Peyer's patch (tissue), 4 donors: ENCODE data around the gene POU2AF3. TPM values are rescaled to one million over a fixed set of nuclear protein-coding genes. Genes with fewer than 3 reads are reported as not detected.

Experiments used
- DNase-seq, 3 donors: peaks; one replicate each; pipeline ENCODE4 v3.0.0-alpha.2; 2017 to 2019
- H3K27ac ChIP-seq, 4 donors: fragments of 200-600 bp; sonication (generic); one replicate each; pipeline ENCODE4 v1.5.1; 2016 to 2019
- H3K27me3 ChIP-seq, 2 donors: fragments of 200-600 bp; sonication (generic); one replicate each; pipeline ENCODE4 v1.5.1; 2019
- H3K36me3 ChIP-seq, 3 donors: fragments of 200-600 bp; sonication (generic); one replicate each; pipeline ENCODE4 v1.5.1; 2016 to 2019
- H3K4me1 ChIP-seq, 4 donors: fragments of 200-600 bp; sonication (generic); one replicate each; pipeline ENCODE4 v1.5.1; 2016 to 2019
- H3K4me3 ChIP-seq, 4 donors: fragments of 200-600 bp; sonication (generic); 1 replicate in 3 of 4; 2 replicates in 1 of 4; pipeline ENCODE4 v1.5.1; 2016 to 2019; ENCODE audit warnings: mild to moderate bottlenecking in 1 of 4
- H3K9me3 ChIP-seq, 4 donors: fragments of 200-600 bp; sonication (generic); one replicate each; pipeline ENCODE4 v1.5.1; 2016 to 2019; ENCODE audit warnings: mild to moderate bottlenecking in 1 of 4
- POLR2A ChIP-seq, 2 donors: fragments of 450-650 bp; IDR thresholded peaks; one replicate each; pipeline ENCODE4 v1.5.1; 2017; ENCODE audit warnings: antibody characterized with exemption in 2 of 2, mild to moderate bottlenecking in 2 of 2, moderate library complexity in 2 of 2
- total RNA-seq, 4 donors: library from RNA; depleted of rRNA; stranded (reverse); fragments of >200 nt; gene quantifications; one replicate each; pipeline ENCODE4 v1.1.0, GENCODE V29; 2016
- TF ChIP-seq, protein P1 (sequence below), 6 experiments: fragments of 450-650 bp in 4 of 6; fragments of 200-600 bp in 2 of 6; sonication (generic) in 1 of 6; IDR thresholded peaks; one replicate each; pipeline ENCODE4 v1.5.1; 2017 to 2019; ENCODE audit warnings: antibody characterized with exemption in 6 of 6, mild to moderate bottlenecking in 3 of 6, moderate library complexity in 1 of 6

POU2AF3 gene
- total RNA-seq, 4 donors from 2014 or later = 2.5 to 14.9 (median 11.4) TPM

DNA sequence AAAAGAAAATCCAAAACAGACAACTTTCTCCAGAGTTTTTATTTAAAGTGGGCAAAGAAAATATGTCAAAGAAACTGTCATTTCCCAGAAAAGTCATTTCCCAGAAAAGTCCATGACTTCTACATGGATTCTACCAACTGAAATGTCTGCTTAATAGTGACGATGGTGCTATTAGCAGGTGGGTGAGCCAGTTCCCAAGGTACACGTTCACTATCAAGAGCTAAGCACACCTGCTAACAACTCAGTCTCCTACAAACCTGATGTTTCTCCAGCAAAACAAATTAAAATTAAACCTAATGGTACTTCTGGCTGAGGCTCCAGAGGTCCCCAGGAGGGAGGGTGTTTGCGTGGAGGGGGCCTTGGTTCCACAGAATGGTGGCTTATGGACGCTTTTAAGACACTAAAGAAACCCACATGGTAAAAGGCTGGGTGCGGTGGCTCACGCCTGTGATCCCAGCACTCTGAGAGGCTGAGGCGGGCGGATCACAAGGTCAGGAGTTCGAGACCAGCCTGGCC lies 53.9 kb downstream of the POU2AF3 start:
- no peak overlapping the region for H3K4me3 ChIP-seq
- no peak overlapping the region for H3K27ac ChIP-seq
- no peaks in the 10 kb centered on the region for H3K9me3 ChIP-seq
- H3K4me1 ChIP-seq = no peaks in the 10 kb centered on the region
- no peaks in the 10 kb centered on the region for H3K36me3 ChIP-seq
- DNase-seq = no peak
- no peaks in the 10 kb centered on the region for H3K27me3 ChIP-seq
- TF ChIP-seq POLR2A (IDR thresholded peaks at IDR 0.05) = no peak
- TF ChIP-seq, protein P1, sequence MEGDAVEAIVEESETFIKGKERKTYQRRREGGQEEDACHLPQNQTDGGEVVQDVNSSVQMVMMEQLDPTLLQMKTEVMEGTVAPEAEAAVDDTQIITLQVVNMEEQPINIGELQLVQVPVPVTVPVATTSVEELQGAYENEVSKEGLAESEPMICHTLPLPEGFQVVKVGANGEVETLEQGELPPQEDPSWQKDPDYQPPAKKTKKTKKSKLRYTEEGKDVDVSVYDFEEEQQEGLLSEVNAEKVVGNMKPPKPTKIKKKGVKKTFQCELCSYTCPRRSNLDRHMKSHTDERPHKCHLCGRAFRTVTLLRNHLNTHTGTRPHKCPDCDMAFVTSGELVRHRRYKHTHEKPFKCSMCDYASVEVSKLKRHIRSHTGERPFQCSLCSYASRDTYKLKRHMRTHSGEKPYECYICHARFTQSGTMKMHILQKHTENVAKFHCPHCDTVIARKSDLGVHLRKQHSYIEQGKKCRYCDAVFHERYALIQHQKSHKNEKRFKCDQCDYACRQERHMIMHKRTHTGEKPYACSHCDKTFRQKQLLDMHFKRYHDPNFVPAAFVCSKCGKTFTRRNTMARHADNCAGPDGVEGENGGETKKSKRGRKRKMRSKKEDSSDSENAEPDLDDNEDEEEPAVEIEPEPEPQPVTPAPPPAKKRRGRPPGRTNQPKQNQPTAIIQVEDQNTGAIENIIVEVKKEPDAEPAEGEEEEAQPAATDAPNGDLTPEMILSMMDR (IDR thresholded peaks at IDR 0.05) = no peak

DNA sequence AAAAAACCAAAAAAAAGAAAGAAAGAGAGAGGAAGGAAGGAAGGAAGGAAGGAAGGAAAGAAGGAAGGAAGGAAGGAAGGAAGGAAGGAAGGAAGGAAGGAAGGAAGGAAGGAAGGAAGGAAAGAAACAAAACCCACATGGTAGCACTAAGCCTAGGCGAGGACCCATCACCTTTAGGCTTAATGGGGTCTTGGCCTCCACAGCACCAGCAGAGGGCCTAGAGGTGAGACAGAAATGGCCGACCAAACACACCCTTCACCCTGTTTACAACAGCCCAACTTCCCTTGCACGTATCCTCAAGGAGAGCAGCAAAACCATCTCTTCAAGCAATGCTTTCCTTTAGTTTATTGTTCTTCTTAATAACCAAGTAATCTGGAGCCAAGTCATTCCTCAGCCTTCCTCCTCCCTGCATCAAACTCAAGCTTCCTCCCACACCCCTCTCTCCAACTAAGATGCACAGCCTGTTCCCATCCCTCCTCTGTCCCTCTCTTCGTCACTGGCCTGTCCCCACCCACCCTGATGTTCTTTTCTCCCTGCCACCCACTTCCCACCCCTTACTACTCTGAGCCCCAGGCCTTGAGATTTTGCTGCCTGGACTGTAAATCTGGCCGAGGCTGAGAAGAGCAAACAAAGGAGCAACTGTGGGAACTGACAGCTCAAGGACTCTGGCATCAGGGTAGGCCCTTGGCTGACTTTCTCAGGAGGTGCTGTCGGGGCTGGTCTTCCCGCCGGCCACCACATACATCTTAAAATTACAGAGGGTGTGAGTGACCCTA lies 54.8 kb downstream of the POU2AF3 start:
- no peak for TF ChIP-seq POLR2A (IDR thresholded peaks at IDR 0.05)
- TF ChIP-seq, protein P1 (IDR thresholded peaks at IDR 0.05) = no peak
- no peak for DNase-seq
- no peaks in the 10 kb centered on the region for H3K27me3 ChIP-seq
- peak overlapping the region in 2 of 4 donors; percentile 0 to 21 for H3K27ac ChIP-seq
- no peak overlapping the region for H3K4me3 ChIP-seq
- no peaks in the 10 kb centered on the region for H3K4me1 ChIP-seq
- H3K36me3 ChIP-seq = no peaks in the 10 kb centered on the region
- no peaks in the 10 kb centered on the region for H3K9me3 ChIP-seq

DNA sequence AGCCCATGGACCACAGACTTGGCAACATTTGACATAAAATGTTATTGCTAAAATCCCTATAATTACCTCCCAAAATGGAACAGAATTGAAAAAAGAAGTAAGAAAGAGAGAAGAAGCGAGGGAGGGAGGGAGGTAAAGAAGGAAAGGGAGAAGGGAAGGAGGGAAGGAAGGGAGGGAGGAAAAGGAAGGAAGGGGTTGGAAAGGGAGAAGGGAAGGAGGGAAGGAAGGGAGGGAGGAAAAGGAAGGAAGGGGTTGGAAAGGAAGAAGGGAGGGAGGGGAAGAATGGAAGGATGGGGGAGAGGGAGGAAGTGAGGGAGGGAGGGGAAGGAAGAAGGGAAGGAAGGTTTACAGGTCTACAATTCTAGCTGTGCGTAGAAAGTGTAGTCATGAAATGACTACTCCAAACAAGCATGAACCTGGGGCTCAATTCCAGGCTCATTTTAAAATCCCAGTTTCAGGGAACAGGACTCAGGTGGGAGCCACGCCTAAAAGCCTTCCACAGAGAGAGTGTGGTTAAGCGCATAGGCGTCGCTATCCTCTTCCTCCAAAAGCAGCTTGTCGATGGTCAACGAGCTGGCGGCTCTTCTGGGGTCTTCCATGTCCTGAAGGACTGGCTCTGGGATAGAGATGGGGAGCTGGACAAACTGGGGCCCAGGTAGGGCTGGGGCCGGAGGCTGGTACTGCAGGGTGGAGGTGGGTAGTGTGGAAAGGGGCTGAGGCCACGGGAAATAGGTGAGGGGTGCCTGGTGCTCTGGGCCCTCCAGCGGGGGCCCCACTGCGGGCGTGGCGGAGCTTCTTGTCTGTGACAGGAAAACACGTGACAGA lies 55.6 kb downstream of the POU2AF3 start:
- H3K9me3 ChIP-seq = no peaks in the 10 kb centered on the region
- no peak overlapping the region for H3K4me3 ChIP-seq
- no peak for DNase-seq
- TF ChIP-seq, protein P1 (IDR thresholded peaks at IDR 0.05) = no peak
- no peak for TF ChIP-seq POLR2A (IDR thresholded peaks at IDR 0.05)
- H3K27ac ChIP-seq = no peak overlapping the region
- H3K27me3 ChIP-seq = no peaks in the 10 kb centered on the region
- H3K4me1 ChIP-seq = no peaks in the 10 kb centered on the region
- H3K36me3 ChIP-seq = no peaks in the 10 kb centered on the region

DNA sequence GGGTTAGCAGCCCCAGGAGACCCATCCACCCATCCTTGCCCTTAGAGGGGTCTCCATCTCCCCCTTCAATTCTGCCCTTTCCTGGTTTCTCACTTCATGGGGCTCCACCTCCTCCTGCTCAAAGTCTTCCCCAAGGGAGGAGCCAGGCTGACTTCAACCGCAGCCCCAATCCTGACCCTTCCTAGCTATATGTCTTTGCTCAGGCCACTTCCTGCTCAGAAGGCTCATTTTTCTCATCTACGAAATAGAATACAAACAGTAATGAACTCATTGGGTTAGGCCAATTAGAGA lies 56.2 kb downstream of the POU2AF3 start:
- Histone ChIP-seq H3K27me3 (no peaks in the 10 kb centered on the region), H3K4me3 (no peak overlapping the region), H3K27ac (no peak overlapping the region), H3K9me3 (no peaks in the 10 kb centered on the region), H3K36me3 (no peaks in the 10 kb centered on the region), H3K4me1 (peaks cover 0 to 2% (median 0%) of the 10 kb centered on the region in 4 donors)
- no peak for DNase-seq
- TF ChIP-seq POLR2A (IDR thresholded peaks at IDR 0.05) = no peak
- TF ChIP-seq, protein P1 (IDR thresholded peaks at IDR 0.05) = no peak

DNA sequence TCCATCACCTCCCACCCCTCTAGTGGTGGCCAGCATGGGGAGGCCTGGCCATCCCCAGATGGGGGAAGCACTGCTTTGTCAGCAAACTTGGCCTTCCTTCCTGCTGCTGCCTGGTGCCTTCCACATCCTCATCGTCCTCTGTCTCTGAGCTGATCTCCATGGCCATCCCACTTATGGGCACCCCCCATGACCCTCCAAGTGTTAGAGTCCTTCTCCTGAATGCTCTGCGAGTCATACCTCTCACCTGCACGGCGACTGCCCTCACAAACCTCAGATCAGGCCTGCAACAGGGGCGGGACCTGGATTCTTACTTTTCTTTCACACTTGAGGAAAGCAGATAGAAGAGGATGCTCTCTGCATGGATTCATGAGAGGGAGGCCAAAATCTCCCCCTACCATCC lies 56.8 kb downstream of the POU2AF3 start:
- TF ChIP-seq POLR2A (IDR thresholded peaks at IDR 0.05) = no peak
- TF ChIP-seq, protein P1 (IDR thresholded peaks at IDR 0.05) = no peak
- Histone ChIP-seq H3K4me3 (no peak overlapping the region), H3K9me3 (no peaks in the 10 kb centered on the region), H3K4me1 (peaks cover 0 to 7% (median 2%) of the 10 kb centered on the region in 4 donors), H3K36me3 (no peaks in the 10 kb centered on the region), H3K27ac (no peak overlapping the region), H3K27me3 (no peaks in the 10 kb centered on the region)
- no peak for DNase-seq
